Measurements from ENCODE around the gene WWC1.

- no peak for TF ChIP-seq EZH2 (IDR thresholded peaks at IDR 0.05; ENCODE audit: insufficient read depth, low read length)
- TF ChIP-seq CTCF (IDR thresholded peaks at IDR 0.05; ENCODE audit: insufficient read depth, low read depth, low read length): no peak
These were observed 132.5 kb downstream of the WWC1 start for GRCh38 chr5:168423971-168424370.
